ENCODE results near the gene MEA1. TPM values are rescaled to one million over a fixed set of nuclear protein-coding genes. Genes with fewer than 3 reads are reported as not detected.

The MEA1 gene
- total RNA-seq, 3 donors from 2014 or later (not counting 1 experiment from before 2014, with no cell fraction given): 29.6 to 34.3 (median 34.2) TPM

GRCh38 chr6:43036712-43037111 is 23.0 kb upstream of the MEA1 start:
- Histone ChIP-seq H3K27ac (ENCODE audit: low read length) (no peak overlapping the region), H3K4me1 (ENCODE audit: control insufficient read depth, insufficient read depth, low read length) (no peaks in the 10 kb centered on the region), H3K4me3 (ENCODE audit: low read length) (no peak overlapping the region), H3K36me3 (ENCODE audit: control insufficient read depth, insufficient read depth, low read length) (peaks cover 41% of the 10 kb centered on the region), H3K9me3 (ENCODE audit: control insufficient read depth, insufficient read depth, low read length) (no peaks in the 10 kb centered on the region), H3K27me3 (ENCODE audit: control insufficient read depth, insufficient read depth, low read length) (no peaks in the 10 kb centered on the region)
- ATAC-seq: no peak
- intact Hi-C loops (cut with micrococcal nuclease): no loop called here
- WGBS (ENCODE audit: insufficient coverage): 94% methylated on average over 8 of the region's 9 CpGs
- no peak overlapping the region for H3K27ac Mint-ChIP-seq
- H3K27me3 Mint-ChIP-seq (ENCODE audit: low read depth in 2 of 2): no peaks in the 10 kb centered on the region
- no peak for DNase-seq
- no peak overlapping the region for H3K4me3 Mint-ChIP-seq
- H3K9me3 Mint-ChIP-seq: no peaks in the 10 kb centered on the region
- peaks cover 0 to 6% of the 10 kb centered on the region in 2 donors for H3K4me1 Mint-ChIP-seq
- H3K36me3 Mint-ChIP-seq: no peaks in the 10 kb centered on the region
- no peak for TF ChIP-seq CTCF (IDR thresholded peaks at IDR 0.05)

GRCh38 chr6:43035495-43036194 is 21.9 kb upstream of the MEA1 start:
- Mint-ChIP-seq H3K36me3 (no peaks in the 10 kb centered on the region), H3K27ac (peak overlapping the region in 1 of 2 donors; percentile 4), H3K27me3 (ENCODE audit: low read depth in 2 of 2) (no peaks in the 10 kb centered on the region), H3K4me3 (no peak overlapping the region), H3K4me1 (peaks cover 0 to 6% of the 10 kb centered on the region in 2 donors), H3K9me3 (no peaks in the 10 kb centered on the region)
- ATAC-seq: no peak
- H3K27ac ChIP-seq (ENCODE audit: low read length): no peak overlapping the region
- no peaks in the 10 kb centered on the region for H3K4me1 ChIP-seq (ENCODE audit: control insufficient read depth, insufficient read depth, low read length)
- H3K9me3 ChIP-seq (ENCODE audit: control insufficient read depth, insufficient read depth, low read length): no peaks in the 10 kb centered on the region
- intact Hi-C loops (cut with micrococcal nuclease): no loop called here
- no peak overlapping the region for H3K4me3 ChIP-seq (ENCODE audit: low read length)
- H3K27me3 ChIP-seq (ENCODE audit: control insufficient read depth, insufficient read depth, low read length): no peaks in the 10 kb centered on the region
- no peak for TF ChIP-seq CTCF (IDR thresholded peaks at IDR 0.05)
- DNase-seq: no peak
- H3K36me3 ChIP-seq (ENCODE audit: control insufficient read depth, insufficient read depth, low read length): peaks cover 36% of the 10 kb centered on the region
- 93% methylated on average over 4 of the region's 4 CpGs for whole genome bisulfite sequencing (ENCODE audit: insufficient coverage)

- peak overlapping the region in 1 of 2 donors; percentile 6 for H3K27ac Mint-ChIP-seq
- no peaks in the 10 kb centered on the region for H3K4me1 ChIP-seq (ENCODE audit: control insufficient read depth, insufficient read depth, low read length)
- no peak for ATAC-seq
These were observed 20.4 kb upstream of the MEA1 start for GRCh38 chr6:43034190-43034525.

More at GRCh38 chr6:43034190-43034525, 20.4 kb upstream of the MEA1 start:
- intact Hi-C loops (cut with micrococcal nuclease): no loop called here
- H3K4me1 Mint-ChIP-seq: peaks cover 0 to 6% of the 10 kb centered on the region in 2 donors
- Histone ChIP-seq H3K36me3 (ENCODE audit: control insufficient read depth, insufficient read depth, low read length) (peaks cover 40% of the 10 kb centered on the region), H3K27ac (ENCODE audit: low read length) (no peak overlapping the region), H3K4me3 (ENCODE audit: low read length) (no peak overlapping the region), H3K27me3 (ENCODE audit: control insufficient read depth, insufficient read depth, low read length) (no peaks in the 10 kb centered on the region), H3K9me3 (ENCODE audit: control insufficient read depth, insufficient read depth, low read length) (no peaks in the 10 kb centered on the region)
- no peak for DNase-seq
- 98% methylated on average over 2 of the region's 2 CpGs for WGBS (ENCODE audit: insufficient coverage)
- H3K4me3 Mint-ChIP-seq: no peak overlapping the region
- TF ChIP-seq CTCF (IDR thresholded peaks at IDR 0.05): no peak
- H3K9me3 Mint-ChIP-seq: no peaks in the 10 kb centered on the region
- H3K27me3 Mint-ChIP-seq (ENCODE audit: low read depth in 2 of 2): no peaks in the 10 kb centered on the region
- H3K36me3 Mint-ChIP-seq: no peaks in the 10 kb centered on the region
